ENCODE results near the gene GTPBP3. TPM values are rescaled to one million over a fixed set of nuclear protein-coding genes. Genes with fewer than 3 reads are reported as not detected.

GTPBP3 gene
- total and polyA plus RNA-seq, 9 of the 15 experiments (the other 6 are each of a cell fraction or from before 2014, with no cell fraction given): 4.9 to 124 (median 22.6) TPM

GRCh38 chr19:17332677-17333581 lies 4.4 kb upstream of the GTPBP3 start (continued):
- TF ChIP-seq ZBTB33 (CRISPR knock-in tag; IDR thresholded peaks at IDR 0.05) (peak; percentile 96), CXXC5 (CRISPR knock-in tag; IDR thresholded peaks at IDR 0.05) (peak; percentile 48), ZNF583 (CRISPR knock-in tag; IDR thresholded peaks at IDR 0.05) (no peak), RCOR1 (IDR thresholded peaks at IDR 0.05; ENCODE audit: borderline replicate concordance in 1 of 2, low read depth in 2 of 2, low read length in 2 of 2) (0 out of 4 replicates have a peak, but pooled peaks of 1 of the 2 experiments have one; percentile 21), GATAD2B (IDR thresholded peaks at IDR 0.05; ENCODE audit: borderline replicate concordance) (no peak), LCOR (CRISPR knock-in tag; IDR thresholded peaks at IDR 0.05) (peak; percentile 13; the same call in 1 of the 2 replicates), PRMT5 (CRISPR knock-in tag; IDR thresholded peaks at IDR 0.05) (no peak), THRAP3 (IDR thresholded peaks at IDR 0.05; ENCODE audit: borderline replicate concordance) (0 out of 2 replicates have a peak, but pooled peaks have one; percentile 71), ARID4B (CRISPR knock-in tag; IDR thresholded peaks at IDR 0.05) (no peak), TRIM28 (IDR thresholded peaks at IDR 0.05) (no peak), NRF1 (conservative IDR thresholded peaks at IDR 0.05 in 1 of 2, IDR thresholded peaks at IDR 0.05 in 1 of 2) (peak; percentile 72 to 80), NFIX (CRISPR knock-in tag; IDR thresholded peaks at IDR 0.05; ENCODE audit: low read depth) (no peak), YY1 (IDR thresholded peaks at IDR 0.05; ENCODE audit: borderline replicate concordance in 1 of 3, control insufficient read depth in 1 of 3, extremely low read depth in 1 of 3, insufficient read depth in 3 of 3, insufficient read length in 1 of 3, insufficient replicate concordance in 2 of 3, low read depth in 1 of 3, low read length in 2 of 3) (peak in 1 of 3 experiments; percentile 3), ATF7 (IDR thresholded peaks at IDR 0.05) (peak; percentile 61; the same call in 1 of the 2 replicates), ZNF12 (CRISPR knock-in tag; IDR thresholded peaks at IDR 0.05) (peak; percentile 67; the same call in 1 of the 2 replicates), NFIC (IDR thresholded peaks at IDR 0.05) (no peak), FOXA3 (CRISPR knock-in tag; conservative IDR thresholded peaks at IDR 0.05 in 1 of 2, IDR thresholded peaks at IDR 0.05 in 1 of 2) (no peak)
